GM18873 (cell line): ENCODE data around the gene ASXL1.
A peak's percentile ranks its signal among the peaks of the same experiment; 100 is the strongest.
"Not testable (repeated sequence)": the region's sequence is repeated elsewhere in the genome, so short reads cannot be mapped to it uniquely, and the experiment has no call there.

Experiments used
- ATAC-seq: cut with Tn5 transposase; IDR thresholded peaks from one replicate; pipeline ENCODE4 v1.9.1; 2021; ENCODE audit warnings: mild to moderate bottlenecking, moderate library complexity, moderate number of reproducible peaks; ENCODE audit not compliant: unreplicated experiment, low FRiP score

The ASXL1 gene

DNA sequence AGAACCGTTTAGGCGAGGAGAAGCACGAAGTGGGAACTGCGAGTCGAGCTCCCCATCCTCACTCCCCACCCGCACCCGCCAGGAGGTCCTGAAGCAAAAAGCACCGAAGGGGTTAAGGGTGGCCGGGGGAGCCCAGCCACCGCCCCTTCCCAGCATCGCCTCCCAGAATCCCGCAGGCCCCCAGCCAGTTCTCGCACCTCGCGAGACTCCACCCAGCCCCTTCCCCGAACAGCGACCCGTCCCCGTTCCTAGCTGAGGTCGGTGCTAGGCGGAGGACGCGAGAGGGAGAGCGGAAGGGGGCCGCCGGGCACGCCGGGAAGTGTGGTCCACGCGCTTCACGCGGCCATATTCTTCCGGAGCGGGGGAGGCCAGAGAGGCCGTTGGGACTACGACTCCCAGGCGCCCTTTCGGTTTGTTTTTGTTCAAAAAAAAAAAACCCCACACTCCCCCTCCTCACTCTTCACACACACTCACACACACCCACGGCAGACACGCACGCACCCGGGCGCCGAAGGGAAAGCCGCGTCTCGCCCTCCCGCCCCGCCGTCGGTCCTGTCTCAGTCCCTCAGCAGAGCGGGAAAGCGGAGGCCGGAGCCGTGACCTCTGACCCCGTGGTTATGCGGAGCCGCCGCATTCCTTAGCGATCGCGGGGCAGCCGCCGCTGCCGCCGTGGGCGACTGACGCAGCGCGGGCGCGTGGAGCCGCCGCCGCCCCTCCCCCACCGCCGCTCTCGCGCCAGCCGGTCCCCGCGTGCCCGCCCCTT is at the start of gene ASXL1:
Gene ASXL1, plus strand, starts transcription at position 463 of the 763 bp plus-strand sequence. CDS start 445 bp downstream, outside the sequence.
- peak; percentile 65 for ATAC-seq

DNA sequence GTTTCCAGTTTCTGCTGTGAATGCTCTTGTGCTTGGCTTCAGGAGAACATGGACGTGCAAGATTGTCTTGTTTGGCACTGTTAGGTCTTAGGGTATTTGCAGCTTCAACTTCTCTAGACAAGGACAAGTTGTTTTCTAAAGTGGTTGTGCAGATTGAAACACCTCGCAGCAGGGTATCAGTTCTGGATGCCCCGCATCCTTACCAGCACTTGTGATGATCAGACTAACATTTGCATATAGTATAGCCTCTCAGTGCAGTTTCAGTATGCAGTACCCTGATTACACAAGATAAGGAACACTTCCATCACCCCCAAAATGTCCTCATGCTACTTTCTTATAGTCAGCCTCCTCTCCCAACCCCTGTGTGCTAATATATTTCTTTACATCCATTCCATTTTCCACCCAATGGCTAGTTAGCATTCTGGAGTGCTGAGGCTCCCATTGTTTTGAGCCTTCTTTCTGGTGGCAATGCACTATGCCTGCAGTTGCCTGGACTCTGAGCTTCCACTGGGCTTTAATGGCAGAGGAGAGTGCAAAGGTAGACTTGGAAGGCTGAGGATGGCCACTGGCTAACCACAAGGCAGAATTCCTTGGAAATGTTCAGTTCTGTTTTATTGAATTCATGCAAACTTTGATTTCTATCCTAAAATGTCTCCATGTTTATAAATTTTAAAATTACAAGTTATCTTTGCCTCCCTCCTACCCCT is 45.3 kb upstream of the ASXL1 start:
- ATAC-seq: no peak

DNA sequence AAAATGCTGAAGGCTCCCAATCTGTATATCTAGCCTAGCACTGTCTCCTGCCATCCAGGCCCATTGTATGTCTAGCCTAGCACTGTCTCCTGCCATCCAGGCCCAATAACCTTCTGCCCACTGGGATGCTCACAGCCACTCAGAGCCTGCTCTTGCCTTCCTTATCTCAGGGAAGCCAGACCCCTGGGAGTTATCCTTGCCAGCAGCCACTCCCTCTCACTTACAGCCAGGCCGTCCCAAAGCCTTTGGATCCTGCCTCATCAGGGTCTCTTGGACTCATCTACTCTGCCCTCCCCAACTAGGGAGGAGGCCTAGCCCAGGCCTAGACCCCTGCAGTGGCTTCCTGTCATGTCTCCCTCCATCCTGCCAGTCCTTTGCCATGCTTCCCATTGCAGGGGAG is 43.4 kb upstream of the ASXL1 start:
- no peak for ATAC-seq

DNA sequence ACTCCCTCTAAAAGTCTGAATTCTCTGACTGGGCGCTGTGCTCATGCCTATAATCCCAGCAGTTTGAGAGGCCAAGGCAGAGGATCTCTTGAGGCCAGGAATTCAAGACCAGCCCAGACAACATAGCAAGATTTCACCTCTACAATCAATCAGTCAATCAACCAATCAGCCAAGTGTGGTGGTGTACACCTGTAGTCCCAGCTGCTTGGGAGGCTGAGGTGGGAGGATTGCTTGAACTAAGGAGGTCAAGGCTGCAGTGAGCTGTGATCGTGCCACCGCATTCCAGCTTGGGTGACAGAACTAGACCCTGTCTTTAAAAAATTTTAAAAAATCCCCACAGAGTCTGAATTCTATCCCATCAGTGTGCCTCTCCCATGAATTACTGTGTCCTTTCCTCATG is 42.7 kb upstream of the ASXL1 start:
- no peak for ATAC-seq

DNA sequence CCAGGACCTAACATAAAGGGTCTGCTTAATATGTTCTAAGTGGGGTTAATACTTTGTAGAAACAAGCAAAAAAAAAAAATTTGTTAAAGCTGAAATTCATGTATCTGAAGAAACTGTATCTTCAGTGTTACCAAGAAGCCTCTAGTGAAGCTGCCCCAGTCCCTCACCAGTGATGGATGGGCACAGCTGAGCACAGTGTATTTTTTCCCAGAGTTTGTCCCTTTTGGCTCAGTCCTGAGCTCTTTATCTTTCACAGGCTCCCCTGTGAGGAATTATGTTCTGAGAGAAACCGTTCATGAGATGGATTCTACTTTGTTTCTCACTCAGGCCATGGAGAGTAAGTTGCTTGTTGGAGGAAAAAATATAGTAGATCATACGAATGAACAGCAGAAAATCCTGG is 42.2 kb upstream of the ASXL1 start:
- ATAC-seq: no peak

DNA sequence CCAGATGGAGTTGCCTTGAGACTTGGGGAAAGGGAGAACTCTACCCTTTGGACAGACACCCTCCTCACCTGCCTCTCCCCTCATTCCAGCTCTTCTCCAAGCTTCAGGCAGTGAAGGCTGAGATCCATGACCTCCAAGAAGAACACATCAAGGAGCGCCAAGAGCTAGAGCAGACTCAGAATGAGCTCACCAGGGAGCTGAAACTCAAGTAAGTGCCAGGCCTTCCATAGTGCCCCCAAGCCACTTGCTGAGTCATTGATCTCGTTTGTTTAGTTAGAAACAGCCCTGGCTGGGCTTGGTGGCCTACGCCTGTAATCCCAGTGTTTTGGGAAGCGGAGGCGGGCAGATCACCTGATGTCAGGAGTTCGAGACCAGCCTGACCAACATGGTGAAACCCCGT is 41.5 kb upstream of the ASXL1 start:
- no peak for ATAC-seq

DNA sequence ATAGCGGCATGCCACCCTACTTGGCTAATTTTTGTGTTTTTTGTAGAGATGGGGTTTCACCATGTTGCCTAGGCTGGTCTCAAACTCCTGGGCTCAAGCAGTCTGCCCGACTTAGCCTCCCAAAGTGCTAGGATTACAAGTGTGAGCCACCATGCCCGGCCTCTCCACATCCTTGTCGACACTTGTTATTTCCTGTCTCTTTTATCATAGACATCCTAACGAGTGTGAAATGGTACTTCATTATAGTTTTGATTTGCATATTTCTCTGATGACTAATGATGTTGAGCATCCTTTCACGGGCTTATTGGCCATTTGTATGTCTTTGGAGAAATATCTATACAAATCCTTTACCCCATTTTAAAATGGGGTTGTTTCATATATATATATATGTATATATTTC is 39.0 kb upstream of the ASXL1 start:
- no peak for ATAC-seq

DNA sequence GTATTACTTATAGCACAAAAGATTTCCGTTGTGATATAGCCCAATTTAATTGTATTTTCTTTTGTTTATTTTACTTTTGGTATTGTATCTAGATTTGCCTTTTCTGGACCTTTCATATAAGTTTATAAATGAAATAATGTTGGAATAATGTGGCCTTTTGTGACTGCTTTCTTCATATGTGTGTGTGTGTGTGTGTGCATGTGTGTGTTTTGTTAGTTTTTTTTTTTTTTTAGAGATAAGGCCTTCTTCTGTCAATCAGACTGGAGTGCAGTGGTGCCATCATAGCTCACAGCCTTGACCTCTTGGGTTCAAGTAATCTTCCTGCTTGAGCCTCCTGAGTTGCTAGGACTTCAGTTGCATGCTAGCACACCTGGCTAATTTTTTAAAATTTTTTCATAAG is 37.8 kb upstream of the ASXL1 start:
- no peak for ATAC-seq

DNA sequence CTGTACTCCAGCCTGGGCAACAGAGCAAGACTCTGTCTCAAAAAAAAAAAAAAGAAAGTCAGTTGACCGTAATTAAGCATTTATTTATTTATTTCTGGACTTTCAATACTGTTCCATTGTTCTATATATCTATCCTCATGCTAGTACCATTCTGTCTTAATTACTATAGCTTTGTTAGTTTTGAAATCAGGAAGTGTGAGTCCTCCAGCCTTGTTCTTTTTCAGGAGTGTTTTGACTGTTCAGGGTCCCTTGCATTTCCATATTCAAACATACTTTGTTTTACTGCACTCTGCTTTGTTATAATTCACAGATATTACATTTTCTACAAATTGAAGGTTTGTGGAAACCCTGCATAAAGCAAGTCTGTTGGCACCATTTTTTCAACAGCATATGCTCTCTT is 36.7 kb upstream of the ASXL1 start:
- no peak for ATAC-seq

DNA sequence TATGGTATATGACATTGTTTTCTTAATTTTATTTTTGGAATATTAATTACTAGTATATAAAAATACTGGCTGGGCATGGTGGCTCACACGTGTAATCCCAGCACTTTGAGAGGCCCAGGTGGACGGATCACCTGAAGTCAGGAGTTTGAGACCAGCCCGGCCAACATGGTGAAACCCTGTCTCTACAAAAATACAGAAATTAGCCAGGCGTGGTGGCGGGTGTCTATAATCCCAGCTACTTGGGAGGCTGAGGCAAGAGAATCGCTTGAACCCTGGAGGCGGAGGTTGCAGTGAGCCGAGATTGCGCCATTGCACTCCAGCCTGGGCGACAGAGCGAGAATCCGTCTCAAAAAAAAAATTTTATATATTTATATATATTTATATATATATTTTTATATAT is 35.9 kb upstream of the ASXL1 start:
- ATAC-seq: not testable (repeated sequence)

DNA sequence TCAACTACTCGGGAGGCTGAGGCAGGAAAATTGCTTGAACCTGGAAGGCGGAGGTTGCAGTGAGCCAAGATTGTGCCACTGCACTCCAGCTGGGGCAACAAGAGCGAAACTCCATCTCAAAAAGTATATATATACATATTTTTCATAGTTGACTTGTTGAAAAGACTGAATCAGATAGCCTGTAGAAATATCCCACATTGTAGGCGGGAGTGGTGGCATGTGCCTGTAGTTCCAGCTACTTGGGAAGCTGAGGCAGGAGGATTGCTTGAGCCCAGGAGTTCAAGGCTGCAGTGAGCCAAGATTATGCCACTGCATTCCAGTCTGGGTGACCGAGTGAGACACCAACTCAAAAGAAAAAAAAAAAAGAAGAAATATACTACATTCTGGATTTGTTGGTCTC is 34.4 kb upstream of the ASXL1 start:
- ATAC-seq: not testable (repeated sequence)

DNA sequence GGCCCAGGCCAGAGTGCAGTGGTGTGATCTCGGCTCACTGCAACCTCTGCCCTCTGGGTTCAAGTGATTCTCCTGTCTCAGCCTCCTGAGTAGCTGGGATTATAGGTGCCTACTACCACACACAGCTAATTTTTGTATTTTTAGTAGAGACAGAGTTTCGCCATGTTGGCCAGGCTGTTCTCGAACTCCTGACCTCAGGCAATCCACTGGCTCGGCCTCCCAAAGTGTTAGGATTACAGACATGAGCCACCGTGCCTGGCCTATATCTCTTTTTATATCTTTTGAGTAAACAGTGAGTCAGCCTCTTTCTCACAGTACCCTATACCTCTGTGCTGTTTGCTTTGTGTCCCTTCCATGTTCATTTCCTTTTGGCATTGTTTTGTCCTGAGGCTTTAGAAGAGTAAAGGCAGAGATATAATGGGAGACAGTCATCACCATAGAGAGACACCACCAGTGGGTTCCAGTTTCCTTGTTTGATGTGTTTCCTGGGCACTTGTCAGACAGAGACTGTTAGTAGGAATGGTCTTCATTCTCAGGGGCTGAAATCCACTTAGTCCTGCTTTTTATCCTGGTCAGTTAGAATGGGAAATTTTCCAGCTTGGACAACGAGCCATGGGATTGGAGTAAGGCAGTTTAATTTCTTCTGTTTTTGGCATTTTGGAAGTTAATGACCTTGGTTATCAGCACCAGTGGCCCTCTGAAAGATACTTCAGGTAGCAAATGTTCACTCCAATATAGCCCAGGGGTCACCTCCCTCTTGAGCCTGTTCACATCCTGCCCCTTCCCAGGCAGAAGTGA is 32.2 kb upstream of the ASXL1 start:
- no peak for ATAC-seq

DNA sequence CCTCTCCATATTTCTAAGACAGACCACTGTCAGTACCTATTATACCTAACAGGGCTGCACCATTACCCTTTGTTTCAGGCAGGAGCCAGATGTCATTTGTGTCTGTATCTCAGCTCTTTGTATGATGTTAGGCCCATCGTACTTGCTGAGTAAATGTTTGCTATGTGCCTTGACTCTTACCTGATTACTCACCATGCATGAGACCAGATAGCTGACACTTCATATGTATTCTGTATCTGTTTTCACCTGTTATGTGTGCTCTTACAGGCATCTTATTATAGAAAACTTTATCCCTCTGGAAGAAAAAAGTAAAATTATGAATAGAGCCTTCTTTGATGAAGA is 31.7 kb upstream of the ASXL1 start:
- ATAC-seq: no peak

DNA sequence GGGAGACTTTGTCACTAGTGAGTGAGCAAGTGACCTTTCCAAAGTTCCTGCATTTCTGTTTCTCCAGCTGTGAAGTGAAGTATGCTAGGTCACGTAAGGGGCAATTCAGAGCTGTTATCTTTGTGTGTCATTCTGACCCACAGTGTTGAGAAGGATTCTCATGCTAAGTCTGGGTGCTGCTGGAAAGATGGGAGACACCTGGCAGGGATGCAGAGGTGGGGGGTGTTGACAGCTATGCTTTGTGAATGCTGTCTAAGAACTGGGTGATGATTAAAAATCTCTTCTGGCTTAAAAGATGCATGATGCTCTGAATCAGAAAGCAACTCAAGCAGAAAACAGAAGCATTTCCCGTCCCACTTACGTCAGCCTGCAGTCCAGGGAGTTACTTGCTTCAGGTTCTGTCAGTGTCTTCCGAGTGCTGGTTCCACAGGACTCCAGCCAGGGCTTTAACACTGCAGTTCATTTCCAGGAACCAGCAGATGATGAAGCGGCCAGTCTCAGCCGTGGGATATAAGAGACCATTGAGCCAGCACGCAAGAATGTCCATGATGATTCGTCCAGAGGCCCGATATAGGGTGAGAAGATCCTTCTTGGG is 30.9 kb upstream of the ASXL1 start:
- ATAC-seq: no peak

DNA sequence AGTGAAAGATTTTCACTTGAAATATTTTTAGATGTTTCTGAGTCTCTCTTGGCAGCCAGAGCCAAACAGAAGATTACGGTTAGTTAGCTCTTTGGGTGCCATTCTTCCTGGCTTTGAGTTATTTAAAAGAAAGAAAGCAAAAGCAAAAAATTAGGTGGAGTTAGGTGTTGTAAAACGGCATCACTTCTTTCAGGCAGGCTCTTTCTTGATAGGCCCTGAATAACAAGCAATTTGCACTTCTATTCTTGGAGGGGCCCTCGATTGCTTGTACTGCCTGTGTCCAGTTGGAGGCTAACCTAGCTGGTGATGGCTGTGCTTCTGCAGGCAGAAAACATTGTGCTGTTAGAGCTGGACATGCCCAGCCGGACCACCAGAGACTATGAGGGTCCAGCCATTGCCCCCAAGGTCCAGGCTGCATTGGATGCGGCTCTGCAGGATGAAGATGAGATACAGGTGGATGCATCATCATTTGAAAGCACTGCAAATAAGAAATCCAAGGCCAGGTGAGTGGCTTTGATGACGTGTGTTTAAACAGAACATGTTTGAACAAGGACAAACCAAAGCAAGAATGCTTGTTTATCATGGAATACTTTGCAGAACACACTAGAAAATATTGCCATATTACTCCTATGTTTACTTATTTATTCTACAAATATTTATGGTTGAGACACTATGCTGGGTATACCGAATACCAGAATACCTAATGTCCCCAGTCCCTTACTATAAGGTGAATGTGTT is 28.1 kb upstream of the ASXL1 start:
- no peak for ATAC-seq

DNA sequence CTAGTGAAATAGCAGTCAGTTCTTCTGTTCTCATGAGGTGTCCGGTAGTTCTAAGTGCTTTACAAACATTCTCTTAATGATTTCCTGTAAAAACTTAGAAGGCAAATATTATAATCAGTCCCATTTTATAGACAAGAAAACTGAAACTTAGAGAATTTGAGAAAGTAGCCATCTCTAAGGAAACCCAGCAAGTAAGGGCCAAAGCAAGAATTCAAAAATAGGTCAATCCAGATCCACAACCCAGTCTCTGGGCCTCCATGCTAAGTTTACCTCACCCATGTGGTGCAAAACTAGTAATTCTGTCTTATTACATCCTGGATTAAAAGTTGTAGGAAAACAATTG is 27.6 kb upstream of the ASXL1 start:
- no peak for ATAC-seq

DNA sequence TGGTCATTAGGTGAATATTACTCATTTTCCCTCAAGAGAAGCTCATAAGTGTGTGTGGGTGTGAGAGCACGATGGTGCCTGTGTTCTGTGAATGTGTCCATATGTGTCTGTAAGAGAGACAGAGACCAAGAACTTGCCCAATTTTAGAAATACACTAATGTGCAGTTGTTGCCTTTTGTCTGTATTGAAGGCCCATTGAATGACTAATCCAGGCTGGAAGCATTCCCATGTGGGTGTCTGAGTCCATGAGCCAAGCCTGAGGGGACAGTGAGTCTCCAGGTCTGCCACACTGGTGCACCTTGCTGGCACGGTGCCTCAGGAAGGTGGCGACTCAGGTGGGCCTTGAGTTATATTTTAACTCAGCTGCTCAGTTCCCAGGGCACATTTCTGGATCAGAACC is 25.5 kb upstream of the ASXL1 start:
- ATAC-seq: peak; percentile 2

DNA sequence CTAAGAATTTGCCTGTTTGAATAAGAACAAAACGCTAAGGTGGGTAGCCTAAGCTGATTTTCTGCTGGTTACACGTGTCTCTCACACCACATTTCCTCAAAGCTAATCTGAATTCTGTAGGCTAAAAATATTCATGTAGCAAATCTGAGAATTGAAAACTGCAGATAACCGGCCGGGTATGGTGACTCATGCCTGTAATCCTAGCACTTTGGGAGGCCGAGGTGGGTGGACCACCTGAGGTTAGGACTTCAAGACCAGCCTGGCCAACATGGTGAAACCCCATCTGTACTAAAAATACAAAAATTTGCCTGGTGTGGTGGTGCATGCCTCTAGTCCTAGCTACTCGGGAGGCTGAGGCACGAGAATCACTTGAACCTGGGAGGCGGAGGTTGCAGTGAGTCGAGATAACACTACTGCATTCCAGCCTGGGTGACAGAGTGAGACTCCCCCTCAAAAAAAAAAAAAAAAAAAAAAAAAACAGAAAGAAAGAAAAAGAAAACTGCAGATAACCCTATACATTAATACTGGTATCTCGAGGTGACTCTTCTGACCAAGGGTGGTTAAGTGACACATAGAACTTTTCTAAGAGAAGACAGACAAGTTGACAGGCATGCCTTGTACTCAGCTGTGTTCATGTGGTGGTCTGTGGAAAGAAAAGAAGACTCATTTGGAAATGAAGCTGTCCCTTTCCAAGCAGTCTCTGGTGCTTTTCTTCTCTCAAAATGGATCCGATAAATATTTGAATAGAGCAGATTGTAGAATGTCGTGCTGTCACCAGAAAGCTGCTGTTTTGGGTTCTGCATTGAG is 24.7 kb upstream of the ASXL1 start:
- ATAC-seq: peak; percentile 52

DNA sequence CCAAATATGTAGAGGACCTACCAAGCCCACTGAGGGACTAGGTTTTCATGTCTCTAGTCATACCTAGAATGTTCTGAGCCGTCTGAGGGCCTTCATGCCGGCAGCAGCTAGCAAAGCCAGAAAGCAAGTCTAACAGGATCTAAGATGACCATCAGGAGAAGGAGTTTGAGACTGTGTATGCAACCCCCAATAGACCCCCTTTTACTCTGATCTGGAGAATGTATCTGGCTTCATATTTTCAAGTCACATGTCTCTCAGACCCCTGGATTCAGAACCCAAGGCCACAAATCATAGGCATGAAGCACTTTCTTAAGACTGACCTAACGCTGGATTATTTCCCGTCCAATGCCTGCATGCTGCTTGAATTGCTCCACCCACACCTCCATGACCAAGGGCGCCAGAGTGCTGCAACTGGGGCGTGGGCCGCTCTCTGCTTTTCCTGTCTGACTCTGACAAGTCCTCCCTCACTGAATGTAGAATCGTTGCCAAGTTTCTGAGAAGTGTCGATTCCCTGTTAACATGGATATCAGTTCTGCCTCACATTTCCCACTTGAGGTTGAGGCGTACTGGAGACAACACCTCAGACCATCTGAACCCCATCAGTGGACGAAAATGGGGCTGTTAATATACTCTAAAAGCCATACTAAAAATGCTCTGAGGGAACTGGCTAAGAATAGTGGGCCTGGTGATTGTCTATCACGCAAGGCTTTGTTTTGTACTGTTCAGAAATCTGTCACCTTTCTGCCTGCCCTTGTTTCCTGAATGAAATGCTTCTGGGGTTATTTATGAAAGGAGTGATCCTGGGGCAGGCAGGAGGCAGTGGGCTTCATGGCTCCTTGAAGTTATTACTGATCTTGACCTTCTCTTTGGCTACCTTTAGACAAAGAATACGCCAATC is 23.9 kb upstream of the ASXL1 start:
- no peak for ATAC-seq
